ENCODE data around the gene JMJD4. TPM values are rescaled to one million over a fixed set of nuclear protein-coding genes. Genes with fewer than 3 reads are reported as not detected.
A peak's percentile ranks its signal among the peaks of the same experiment; 100 is the strongest.

The JMJD4 gene
- total and polyA plus RNA-seq, 9 of the 15 experiments (the other 6 are each of a cell fraction or from before 2014, with no cell fraction given), result 1.4 to 42.6 (median 29.2) TPM

GRCh38 chr1:227728059-227728891, 6.8 kb downstream of the JMJD4 start:
- no peaks in the 10 kb centered on the region for H3K27me3 ChIP-seq (ENCODE audit: control insufficient read depth in 2 of 2, insufficient read depth in 2 of 2, low read length in 2 of 2)
- peak overlapping the region in 1 of 2 experiments; percentile 90; a peak in 2 of 4 replicates for H3K9ac ChIP-seq (ENCODE audit: insufficient read depth in 1 of 2, low read depth in 2 of 2, low read length in 2 of 2)
- no peaks in the 10 kb centered on the region for H3K9me1 ChIP-seq (ENCODE audit: control insufficient read depth, insufficient read depth, low read length)
- intact Hi-C loops (cut with micrococcal nuclease), result no loop called here
- in situ Hi-C loops (cut with MboI), result no loop called here
- H3K4me2 ChIP-seq (ENCODE audit: insufficient read depth, low read length), result peak overlapping the region; percentile 87
- POLR2A ChIA-PET, result interaction anchor here (0.8 kb wide), 1 partner anchor 13 kb away, joined by 4 read pairs; no protein-coding TSS in a partner anchor
- H3K4me1 ChIP-seq (replicated peaks in 1 of 2; ENCODE audit: control insufficient read depth in 2 of 2, insufficient read depth in 2 of 2, low read length in 2 of 2), result peaks cover 13 to 60% of the 10 kb centered on the region in 2 experiments
- WGBS (ENCODE audit: insufficient coverage, low coverage, missing lambda C conversion rate), result 7% methylated on average over 31 of the region's 51 CpGs
- peak overlapping the region; percentile 76 for H2AFZ ChIP-seq (ENCODE audit: low read depth, low read length)
- H3K9me3 ChIP-seq (replicated peaks; ENCODE audit: control insufficient read depth, insufficient read depth, low read depth, low read length), result 0 out of 2 replicates have a peak, but pooled peaks cover 3% of the 10 kb centered on the region
- H3K4me3 ChIP-seq, result peak overlapping the region; percentile 38
- ATAC-seq (peak; percentile 77), DNase-seq (ENCODE audit: extremely low read depth in 1 of 4, low spot score in 3 of 4) (peak; percentile 85 to 97 (median 96)), FAIRE-seq (no peak)
- peaks cover 27% of the 10 kb centered on the region; the same call in 2 of the 3 replicates for H3K36me3 ChIP-seq (ENCODE audit: control insufficient read depth, insufficient read depth, low read length)
- CTCF ChIA-PET (ENCODE audit: low intra/inter-chr PET ratio), result no interaction called here
- peaks cover 6% of the 10 kb centered on the region; the same call in 2 of the 3 replicates for H3K79me2 ChIP-seq (ENCODE audit: control insufficient read depth, insufficient read depth, low read length)
- H3K27ac ChIP-seq (ENCODE audit: extremely low read depth, low read depth, low read length), result no peak overlapping the region; the same call in 2 of the 3 replicates
- peaks cover 14% of the 10 kb centered on the region; the same call in 1 of the 2 replicates for H4K20me1 ChIP-seq (replicated peaks; ENCODE audit: control insufficient read depth, insufficient read depth, low read length)
- BruUV-seq (replicated peaks), result no TSS peak
- no peak for TF ChIP-seq ZBTB8A (IDR thresholded peaks at IDR 0.05; ENCODE audit: partially characterized antibody)
- 0 out of 4 replicates have a peak, but pooled peaks of 1 of the 2 experiments have one; percentile 35 for TF ChIP-seq MLX (CRISPR knock-in tag; conservative IDR thresholded peaks at IDR 0.05)
- TF ChIP-seq KDM5B (IDR thresholded peaks at IDR 0.05; ENCODE audit: insufficient replicate concordance, low read depth, low read length), result peak; percentile 29
- no peak for TF ChIP-seq CTCFL (IDR thresholded peaks at IDR 0.05; ENCODE audit: borderline replicate concordance, insufficient read depth, low read depth, low read length, poor library complexity, severe bottlenecking)
- no peak for TF ChIP-seq ZNF398 (CRISPR knock-in tag; IDR thresholded peaks at IDR 0.05)
- TF ChIP-seq DLX4 (CRISPR knock-in tag; IDR thresholded peaks at IDR 0.05), result no peak
- TF ChIP-seq VEZF1 (CRISPR knock-in tag; IDR thresholded peaks at IDR 0.05), result peak; percentile 85
- TF ChIP-seq MAZ (CRISPR knock-in tag; conservative IDR thresholded peaks at IDR 0.05 in 1 of 2, IDR thresholded peaks at IDR 0.05 in 1 of 2), result peak; percentile 65 to 75; a peak in 3 of 4 replicates
- peak in 1 of 2 experiments; percentile 12; a peak in 1 of 4 replicates for TF ChIP-seq RAD21 (CRISPR knock-in tag; conservative IDR thresholded peaks at IDR 0.05 in 1 of 2, IDR thresholded peaks at IDR 0.05 in 1 of 2)
- TF ChIP-seq SREBF2 (CRISPR knock-in tag; IDR thresholded peaks at IDR 0.05), result no peak
- TF ChIP-seq GABPB2 (CRISPR knock-in tag; conservative IDR thresholded peaks at IDR 0.05), result no peak
